Prostate gland (tissue), 2 donors: ENCODE measurements around the gene PDZRN3. TPM values are rescaled to one million over a fixed set of nuclear protein-coding genes. Genes with fewer than 3 reads are reported as not detected.

Source experiments
- DNase-seq: peaks from one replicate; pipeline ENCODE4 v3.0.0-alpha.2; 2019; ENCODE audit warnings: low spot score
- H3K27ac ChIP-seq, 2 donors: fragments of 200-600 bp; sonication (generic); 2 replicates each; pipeline ENCODE4 v1.5.1; 2017 to 2019
- H3K27me3 ChIP-seq: fragments of 200-600 bp; sonication (generic); replicated peaks from 2 replicates; pipeline ENCODE4 v1.5.1; 2019; ENCODE audit not compliant: insufficient read depth
- H3K36me3 ChIP-seq, 2 donors: fragments of 200-600 bp; sonication (generic); 1 replicate in 1 of 2; 2 replicates in 1 of 2; pipeline versions ENCODE4 v1.5.1 to v1.8.1; 2017 to 2019
- H3K4me1 ChIP-seq: fragments of 200-600 bp; sonication (generic); replicated peaks from 2 replicates; pipeline ENCODE4 v1.5.1; 2019
- H3K4me3 ChIP-seq, 2 donors: fragments of 200-600 bp; sonication (generic); 2 replicates each; pipeline ENCODE4 v1.5.1; 2017 to 2019
- H3K9me3 ChIP-seq: fragments of 200-600 bp; sonication (generic); 2 replicates; pipeline ENCODE4 v1.5.1; 2017
- CTCF ChIP-seq, 4 experiments: fragments of 200-600 bp in 2 of 4; fragments of 450-650 bp in 2 of 4; sonication (generic) in 2 of 4; IDR thresholded peaks; 1 replicate in 3 of 4; 2 replicates in 1 of 4; pipeline ENCODE4 v1.5.1; 2016 to 2019; ENCODE audit warnings: antibody characterized with exemption in 4 of 4, mild to moderate bottlenecking in 2 of 4, moderate library complexity in 2 of 4
- POLR2A ChIP-seq: fragments of 450-650 bp; IDR thresholded peaks from one replicate; pipeline ENCODE4 v1.6.1; 2016; ENCODE audit warnings: antibody characterized with exemption, mild to moderate bottlenecking
- POLR2AphosphoS5 ChIP-seq: sonication (generic); formaldehyde crosslinking; IDR thresholded peaks from one replicate; pipeline ENCODE4 v1.6.1; 2017; ENCODE audit warnings: antibody characterized with exemption
- WGBS: methylation state at CpG from one replicate; pipeline ENCODE4 v1.1.5; 2018; 5-methylcytosine and 5-hydroxymethylcytosine counted together
- intact Hi-C: fragments of 100-400 bp; cut with DNase I; formaldehyde crosslinking; loops from one replicate; pipeline ENCODE4 v1.14.2; 2022
- total RNA-seq, 2 donors: library from RNA; depleted of rRNA; stranded (reverse); fragments of >200 nt; gene quantifications; one replicate each; pipeline ENCODE4 v1.1.0, GENCODE V29; 2016

Gene PDZRN3
- total RNA-seq, 2 donors from 2014 or later, result 80.9 to 143 TPM

DNA sequence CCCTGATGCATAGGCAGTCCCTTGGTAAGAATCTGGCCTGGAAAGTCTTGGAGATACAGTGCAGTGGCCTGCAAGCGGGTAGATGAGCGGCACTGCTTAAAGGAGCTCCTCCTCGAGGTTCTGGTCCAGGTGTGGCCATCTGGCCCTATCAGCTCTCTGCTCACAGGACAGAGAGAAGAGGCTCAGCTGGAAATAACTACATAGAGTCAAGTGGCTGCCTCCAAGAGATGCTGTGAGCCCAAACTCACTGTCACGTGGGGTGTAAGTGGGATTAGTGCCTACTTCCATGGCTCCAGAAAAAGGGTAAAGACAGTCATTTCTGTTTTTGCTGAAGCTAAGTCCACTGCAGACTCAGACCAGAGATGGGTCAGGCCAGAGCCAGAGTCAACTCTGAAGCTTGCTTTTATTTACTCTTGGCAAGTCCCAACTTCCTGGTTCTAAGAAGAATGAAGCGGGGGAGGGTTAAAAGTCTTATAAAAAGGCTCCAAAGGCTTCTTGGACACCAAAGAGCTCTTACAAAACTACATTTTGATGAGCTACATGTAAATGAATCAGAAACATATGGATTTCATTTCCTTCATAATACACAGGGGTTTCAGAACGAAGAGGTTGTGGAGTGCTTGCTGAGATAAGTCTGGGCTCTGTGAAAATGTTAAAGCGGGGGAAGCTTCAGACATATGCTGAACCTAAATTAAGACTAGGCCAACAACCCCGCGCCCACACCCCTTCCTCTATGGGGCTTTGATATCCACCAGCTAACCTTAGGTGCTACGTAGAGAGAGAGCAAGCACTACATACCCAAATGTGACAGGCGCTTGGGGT, 77.1 kb downstream of the PDZRN3 start:
- TF ChIP-seq CTCF (IDR thresholded peaks at IDR 0.05) (no peak), POLR2AphosphoS5 (peak; percentile 73), POLR2A (no peak)
- H3K27me3 ChIP-seq, result no peaks in the 10 kb centered on the region
- 59% methylated on average over 11 of the region's 11 CpGs for WGBS
- peaks cover 25% of the 10 kb centered on the region for H3K4me1 ChIP-seq
- H3K27ac ChIP-seq, result peak overlapping the region; percentile 45 to 73
- no peaks in the 10 kb centered on the region for H3K9me3 ChIP-seq
- peak; percentile 54 for DNase-seq
- no peaks in the 10 kb centered on the region for H3K36me3 ChIP-seq
- intact Hi-C loops, result no loop called here
- no peak overlapping the region for H3K4me3 ChIP-seq

DNA sequence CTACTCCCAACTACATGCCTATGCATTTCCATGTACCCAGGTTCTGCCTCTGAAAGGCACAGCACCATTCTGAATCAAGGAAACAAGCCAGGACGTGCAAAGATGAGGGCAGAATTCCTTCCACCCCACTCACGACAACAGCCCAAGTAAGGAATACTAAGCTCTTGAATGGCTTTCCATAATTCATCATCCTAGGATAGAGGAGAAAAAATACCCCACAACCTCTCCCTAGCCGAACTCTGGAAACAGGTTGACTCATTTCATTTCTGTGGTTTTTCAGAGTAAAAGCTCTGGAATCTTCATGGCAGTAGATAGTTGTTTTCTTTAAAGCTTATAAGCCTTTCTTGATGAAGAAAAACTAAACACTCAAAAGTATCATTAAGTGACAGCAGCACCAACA, 77.8 kb downstream of the PDZRN3 start:
- H3K4me1 ChIP-seq, result peaks cover 27% of the 10 kb centered on the region
- DNase-seq, result no peak
- no peaks in the 10 kb centered on the region for H3K9me3 ChIP-seq
- no peaks in the 10 kb centered on the region for H3K27me3 ChIP-seq
- H3K36me3 ChIP-seq, result no peaks in the 10 kb centered on the region
- intact Hi-C loops, result no loop called here
- H3K4me3 ChIP-seq, result no peak overlapping the region
- H3K27ac ChIP-seq, result peak overlapping the region; percentile 45 to 73
- 50% methylated on average over 3 of the region's 3 CpGs for WGBS
- no peak for TF ChIP-seq POLR2AphosphoS5

DNA sequence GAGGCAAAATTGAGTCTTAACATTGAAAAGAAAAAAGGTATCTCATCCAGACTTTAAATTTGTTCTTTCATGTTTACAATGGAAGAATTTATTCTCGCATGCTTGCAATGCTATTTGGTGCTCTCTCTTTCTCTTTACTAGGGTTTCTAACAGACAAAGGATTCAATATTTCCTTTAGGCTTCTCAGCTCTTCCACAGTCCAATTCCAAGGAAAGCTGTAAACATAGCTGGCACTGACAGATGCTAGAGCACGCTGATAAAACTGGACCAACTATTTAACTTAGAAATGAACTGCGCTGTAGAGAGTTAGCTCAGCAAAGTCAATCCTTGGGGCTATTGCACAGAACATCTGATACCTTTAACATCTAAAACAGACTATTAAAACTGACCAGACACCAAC, 81.3 kb downstream of the PDZRN3 start:
- Histone ChIP-seq H3K4me3 (no peak overlapping the region), H3K36me3 (no peaks in the 10 kb centered on the region), H3K9me3 (no peaks in the 10 kb centered on the region), H3K27ac (peak overlapping the region; percentile 62 to 74), H3K4me1 (peaks cover 27% of the 10 kb centered on the region), H3K27me3 (no peaks in the 10 kb centered on the region)
- intact Hi-C loops, result no loop called here
- no peak for TF ChIP-seq CTCF (IDR thresholded peaks at IDR 0.05)
- peak; percentile 50 for TF ChIP-seq POLR2AphosphoS5
- TF ChIP-seq POLR2A, result no peak
- DNase-seq, result peak; percentile 29
- WGBS, result 14% methylated on average over 3 of the region's 3 CpGs

GRCh38 chr3:73542136-73542535, 82.6 kb downstream of the PDZRN3 start:
- peak; percentile 86 for DNase-seq
- WGBS, result 27% methylated on average over 3 of the region's 3 CpGs
- Histone ChIP-seq H3K4me1 (peaks cover 23% of the 10 kb centered on the region), H3K9me3 (no peaks in the 10 kb centered on the region), H3K27me3 (no peaks in the 10 kb centered on the region), H3K4me3 (no peak overlapping the region), H3K27ac (peak overlapping the region; percentile 62 to 74), H3K36me3 (no peaks in the 10 kb centered on the region)
- intact Hi-C loops, result no loop called here
- no peak for TF ChIP-seq POLR2A
- TF ChIP-seq CTCF (IDR thresholded peaks at IDR 0.05), result no peak
- peak; percentile 91 for TF ChIP-seq POLR2AphosphoS5

DNA sequence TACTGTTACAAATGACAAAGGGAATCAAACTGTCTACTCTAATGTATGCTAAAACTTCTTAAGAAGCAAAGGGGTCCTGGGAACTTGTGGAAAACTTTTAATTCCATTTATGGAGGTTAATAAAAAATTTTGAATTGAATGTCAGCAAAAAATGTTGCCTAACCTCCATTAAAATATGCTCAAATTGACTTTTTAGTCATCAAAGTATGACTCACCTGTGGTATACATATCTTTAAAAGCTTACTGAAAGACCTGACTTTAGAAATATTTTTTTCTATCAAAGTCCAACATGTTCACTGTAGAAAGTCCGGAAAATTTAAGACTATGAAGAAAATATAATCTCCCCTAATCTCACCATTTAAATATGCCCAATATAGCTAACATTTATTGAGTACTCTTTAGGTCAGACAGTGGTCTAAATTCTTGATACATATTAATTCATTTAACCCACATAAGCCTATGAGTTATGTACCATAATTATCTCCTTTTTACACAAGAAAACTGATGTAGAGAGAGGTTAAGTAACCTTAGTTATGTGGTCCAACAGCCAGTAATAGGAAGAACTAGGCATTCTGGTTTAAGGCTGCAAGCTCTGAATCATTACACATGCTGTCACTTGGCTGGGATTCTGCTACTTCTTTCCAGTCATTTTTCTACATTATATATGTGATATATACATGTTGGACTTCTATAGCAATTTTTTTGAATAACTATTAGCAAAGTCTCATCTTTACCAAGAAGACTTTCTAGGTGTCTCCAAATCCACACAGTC, 83.6 kb downstream of the PDZRN3 start:
- Histone ChIP-seq H3K9me3 (no peaks in the 10 kb centered on the region), H3K4me3 (no peak overlapping the region), H3K27me3 (no peaks in the 10 kb centered on the region), H3K27ac (peak overlapping the region in 1 of 2 donors; percentile 6), H3K4me1 (peaks cover 21% of the 10 kb centered on the region), H3K36me3 (no peaks in the 10 kb centered on the region)
- TF ChIP-seq POLR2A (no peak), POLR2AphosphoS5 (no peak), CTCF (IDR thresholded peaks at IDR 0.05) (no peak)
- WGBS, result 89% methylated on average over 1 of the region's 1 CpG
- no peak for DNase-seq
- intact Hi-C loops, result no loop called here
